Islet of Langerhans (tissue), 1 donor: ENCODE data around the gene HS1BP3.

Experiments
- FAIRE-seq: peaks from one replicate; lab custom pipeline; 2011; peaks lifted over from hg19 to GRCh38; lab: Jason Lieb, UNC

HS1BP3 gene, protein sequence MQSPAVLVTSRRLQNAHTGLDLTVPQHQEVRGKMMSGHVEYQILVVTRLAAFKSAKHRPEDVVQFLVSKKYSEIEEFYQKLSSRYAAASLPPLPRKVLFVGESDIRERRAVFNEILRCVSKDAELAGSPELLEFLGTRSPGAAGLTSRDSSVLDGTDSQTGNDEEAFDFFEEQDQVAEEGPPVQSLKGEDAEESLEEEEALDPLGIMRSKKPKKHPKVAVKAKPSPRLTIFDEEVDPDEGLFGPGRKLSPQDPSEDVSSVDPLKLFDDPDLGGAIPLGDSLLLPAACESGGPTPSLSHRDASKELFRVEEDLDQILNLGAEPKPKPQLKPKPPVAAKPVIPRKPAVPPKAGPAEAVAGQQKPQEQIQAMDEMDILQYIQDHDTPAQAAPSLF

GRCh38 chr2:20650877-20651730 is at the start of gene HS1BP3:
HS1BP3 (minus strand) TSS chr2:20651098; CDS start chr2:20651063, 35 bp downstream.
- FAIRE-seq, result no peak

- FAIRE-seq, result no peak
These were observed 48.2 kb upstream of the HS1BP3 start for GRCh38 chr2:20698916-20699613.

DNA sequence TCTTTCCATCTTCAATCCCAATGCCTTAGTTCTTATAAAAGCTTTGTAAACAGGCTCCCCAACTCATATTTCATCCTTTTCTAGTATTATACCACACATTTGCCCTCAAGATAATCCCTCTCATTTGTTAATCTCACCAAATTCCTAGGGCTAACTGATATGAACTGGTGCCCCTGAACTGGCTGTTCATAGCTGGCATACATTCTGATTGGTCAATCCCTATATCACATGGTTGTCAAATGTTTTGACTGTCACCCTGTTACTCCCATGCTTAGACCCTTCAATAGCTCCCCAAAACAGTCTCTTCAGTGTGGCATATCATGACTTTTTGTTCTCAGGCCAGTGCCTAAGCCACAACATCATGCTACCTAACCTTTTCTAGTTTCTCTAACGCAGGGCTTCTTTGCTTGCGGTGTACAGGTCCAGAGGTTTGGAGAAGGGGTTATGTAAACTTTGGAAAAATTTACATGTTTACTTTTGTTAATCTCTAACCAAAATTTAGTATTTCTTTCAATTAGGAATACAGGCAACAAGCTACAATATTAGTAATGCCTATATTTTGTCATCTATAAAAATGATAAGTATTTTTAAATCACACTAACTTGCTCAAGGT is 46.5 kb upstream of the HS1BP3 start:
- no peak for FAIRE-seq

GRCh38 chr2:20696366-20696765 is 45.5 kb upstream of the HS1BP3 start:
- FAIRE-seq, result no peak

- no peak for FAIRE-seq
These were observed 42.4 kb upstream of the HS1BP3 start for GRCh38 chr2:20693317-20693716.

- no peak for FAIRE-seq
These were observed 41.2 kb upstream of the HS1BP3 start for GRCh38 chr2:20692081-20692480.

GRCh38 chr2:20691076-20691734 is 40.3 kb upstream of the HS1BP3 start:
- no peak for FAIRE-seq

- no peak for FAIRE-seq
These were observed 38.7 kb upstream of the HS1BP3 start for GRCh38 chr2:20689428-20690264.

DNA sequence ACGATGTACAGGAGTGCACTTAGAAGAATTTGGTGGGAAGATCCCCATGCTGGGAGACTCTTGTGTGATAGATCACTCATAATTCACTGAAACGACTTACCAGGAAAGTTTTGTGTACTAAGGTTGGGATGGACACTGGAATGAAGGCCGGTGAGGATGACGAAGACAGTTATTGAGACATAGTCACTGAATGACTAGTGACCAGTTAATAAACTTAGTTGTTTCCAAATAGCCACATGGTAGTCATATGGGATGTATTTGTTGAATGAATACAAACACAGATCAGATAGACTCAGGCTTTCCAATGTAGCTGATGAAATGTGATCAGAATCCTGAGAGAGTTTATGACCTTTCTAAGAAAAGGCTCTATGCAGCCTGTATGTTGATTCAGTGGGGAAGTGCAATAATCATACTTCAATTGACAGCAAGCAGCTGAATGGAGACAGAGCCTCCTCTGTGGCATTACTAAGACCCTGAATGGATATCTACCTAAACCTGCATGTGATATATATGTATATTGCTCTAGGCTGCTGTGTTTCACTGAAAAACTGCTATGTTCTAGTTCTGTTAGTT is 36.4 kb upstream of the HS1BP3 start:
- FAIRE-seq, result no peak

GRCh38 chr2:20684581-20685063 is 33.7 kb upstream of the HS1BP3 start:
- no peak for FAIRE-seq

DNA sequence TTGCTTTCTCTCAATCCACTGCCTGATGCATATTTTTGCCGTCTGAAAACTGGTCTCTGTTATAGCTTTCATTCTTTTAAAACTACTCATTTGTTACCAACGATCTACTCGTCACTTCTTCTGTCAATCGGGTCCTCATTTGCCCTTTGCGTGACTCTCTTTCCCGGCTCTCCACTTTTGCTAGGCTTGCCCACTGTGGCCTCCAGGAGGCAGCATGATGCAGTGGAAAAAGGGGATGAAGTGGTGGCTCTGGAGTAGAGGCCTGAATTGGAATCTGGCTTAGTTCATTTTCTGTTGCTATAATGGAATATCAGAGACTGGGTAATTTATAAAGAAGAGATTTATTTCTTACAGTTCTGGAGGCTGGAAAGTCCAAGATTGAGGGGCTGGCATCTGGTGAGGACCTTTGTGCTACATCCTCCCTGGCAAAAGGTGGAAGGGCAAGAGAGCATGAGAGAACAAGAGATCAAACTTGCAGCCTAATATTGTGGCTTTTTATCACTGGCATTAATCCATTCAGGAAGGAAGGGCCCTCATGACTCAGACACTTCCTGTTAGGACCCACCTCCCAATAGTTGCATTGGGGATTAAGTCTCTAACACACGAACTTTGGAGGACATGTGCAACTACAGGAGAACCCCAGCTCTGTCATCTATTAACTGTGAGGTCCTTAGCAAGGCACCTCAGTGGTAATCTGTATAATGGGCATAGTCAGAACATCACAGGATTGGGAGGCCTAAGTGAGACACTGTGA is 31.4 kb upstream of the HS1BP3 start:
- FAIRE-seq, result no peak

GRCh38 chr2:20680744-20681375 is 30.0 kb upstream of the HS1BP3 start:
- no peak for FAIRE-seq

DNA sequence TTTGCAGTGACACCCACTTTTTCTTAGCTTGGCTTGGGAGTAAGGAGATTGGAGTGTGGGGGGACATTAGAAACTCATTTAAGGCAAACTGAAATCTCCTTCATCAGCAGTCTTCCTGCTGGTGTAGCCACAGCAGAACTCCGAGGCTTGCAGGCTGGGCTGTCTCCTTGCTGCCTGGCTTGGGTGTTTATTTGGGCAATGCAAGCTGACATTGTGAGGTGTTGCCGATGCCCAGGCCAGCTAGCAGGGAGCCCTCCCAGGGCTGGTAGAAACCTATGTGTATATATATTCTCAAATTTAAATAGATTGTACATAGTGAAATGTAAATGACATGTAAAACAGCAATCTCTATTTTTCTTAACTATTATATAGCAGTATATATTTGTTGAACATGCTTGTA is 27.9 kb upstream of the HS1BP3 start:
- FAIRE-seq, result no peak

- no peak for FAIRE-seq
These were observed 27.1 kb upstream of the HS1BP3 start for GRCh38 chr2:20678086-20678395.

- FAIRE-seq, result no peak
These were observed 26.6 kb upstream of the HS1BP3 start for GRCh38 chr2:20677301-20678085.

DNA sequence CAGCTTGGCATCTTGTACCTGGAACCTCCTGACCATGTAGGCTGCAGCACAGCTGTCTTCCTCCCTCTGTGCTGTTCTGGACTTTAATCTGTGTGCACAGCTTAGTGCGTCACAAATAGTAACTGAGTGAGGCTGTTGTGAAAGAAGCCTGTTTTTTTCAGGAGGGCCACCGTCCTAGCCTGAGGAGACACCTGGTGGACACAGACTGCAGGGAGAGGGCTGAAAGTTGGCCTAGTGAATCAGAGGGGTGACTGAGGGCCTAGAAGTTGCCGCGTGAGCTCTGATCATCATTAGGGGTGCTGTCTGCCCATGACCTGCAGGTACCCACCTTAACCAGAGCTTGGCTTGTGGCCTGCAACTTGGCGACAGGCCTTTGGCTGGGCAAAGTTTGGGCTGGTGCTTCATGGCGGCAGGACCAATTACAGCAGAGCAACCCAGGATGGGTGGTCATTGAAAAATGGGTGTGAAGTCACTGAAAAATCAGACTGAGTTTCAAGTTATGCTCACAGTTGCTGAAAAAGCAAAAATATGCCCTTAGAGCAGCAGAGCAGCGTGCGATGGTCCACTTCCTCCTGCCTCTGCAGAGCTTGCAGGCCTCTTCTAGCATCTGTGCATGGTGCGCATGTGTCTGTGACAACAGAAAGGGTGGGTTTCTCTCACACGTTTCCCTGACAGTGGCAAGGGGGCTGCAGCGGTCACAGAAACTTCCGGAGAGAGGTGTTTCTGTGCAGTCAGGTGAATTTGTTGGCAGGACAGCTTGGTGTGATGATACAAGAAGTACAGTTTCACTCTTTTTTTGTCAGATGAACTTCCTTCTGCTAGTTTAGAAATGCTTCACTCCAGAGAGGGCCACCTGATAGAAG is 25.7 kb upstream of the HS1BP3 start:
- FAIRE-seq, result no peak

DNA sequence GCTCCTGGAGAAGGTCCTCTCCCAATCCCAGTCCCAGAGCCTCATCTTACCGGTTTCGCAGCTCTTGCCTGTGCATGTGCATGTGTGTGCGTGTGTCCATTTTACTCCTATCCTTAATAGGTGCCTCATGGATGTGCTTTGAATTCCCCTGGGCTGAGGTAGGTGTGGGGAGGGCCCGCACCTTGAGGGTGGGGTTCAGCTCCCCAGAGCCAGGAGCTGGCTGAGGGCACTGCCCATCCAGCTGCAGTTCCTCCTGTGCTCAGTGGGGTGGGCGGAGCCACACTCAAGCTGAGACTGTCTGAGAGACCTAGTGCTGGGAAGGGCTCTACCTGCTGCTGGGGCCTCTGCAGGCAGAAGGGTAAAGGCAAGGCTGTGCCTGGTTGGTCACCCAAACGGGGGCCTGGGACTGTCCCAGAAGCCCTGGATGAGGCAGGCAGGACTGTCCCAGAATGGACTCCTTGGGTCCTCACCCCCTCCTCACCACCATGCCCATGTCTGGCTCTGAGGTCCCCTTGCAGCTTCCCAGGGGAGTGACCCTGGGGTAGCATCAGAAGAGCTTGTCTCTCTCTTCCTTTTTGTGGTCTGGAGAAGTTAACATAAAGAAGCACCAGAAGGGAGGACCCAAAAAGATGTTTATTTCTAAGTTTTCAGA is 24.9 kb upstream of the HS1BP3 start:
- FAIRE-seq, result no peak
